Measurements from ENCODE around the gene DNER. TPM values are rescaled to one million over a fixed set of nuclear protein-coding genes. Genes with fewer than 3 reads are reported as not detected.
A peak's percentile ranks its signal among the peaks of the same experiment; 100 is the strongest.
"Not testable (repeated sequence)": the region's sequence is repeated elsewhere in the genome, so short reads cannot be mapped to it uniquely, and the experiment has no call there.

Gene DNER
- total RNA-seq, 1 experiment from 2014 or later, result 0.18 TPM

DNA sequence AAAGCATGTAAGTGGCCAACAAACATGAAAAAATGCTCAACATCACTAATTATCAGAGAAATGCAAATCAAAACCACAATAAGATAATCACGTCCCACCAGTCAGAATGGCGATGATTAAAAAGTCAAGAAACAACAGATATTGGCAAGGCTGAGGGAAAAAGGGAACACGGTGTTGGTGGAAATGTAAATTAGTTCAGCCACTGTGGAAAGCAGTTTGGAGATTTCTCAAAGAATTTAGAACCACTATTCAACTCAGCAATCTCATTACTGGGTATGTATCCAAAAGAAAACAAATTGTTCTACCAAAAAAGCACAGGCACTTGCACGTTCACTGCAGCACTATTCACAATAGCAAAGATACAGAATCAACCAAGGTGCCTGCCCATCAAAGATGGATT lies 341.0 kb downstream of the DNER start:
- H3K9me3 ChIP-seq (replicated peaks); H3K27me3 ChIP-seq; H3K4me1 ChIP-seq: not testable (repeated sequence)

DNA sequence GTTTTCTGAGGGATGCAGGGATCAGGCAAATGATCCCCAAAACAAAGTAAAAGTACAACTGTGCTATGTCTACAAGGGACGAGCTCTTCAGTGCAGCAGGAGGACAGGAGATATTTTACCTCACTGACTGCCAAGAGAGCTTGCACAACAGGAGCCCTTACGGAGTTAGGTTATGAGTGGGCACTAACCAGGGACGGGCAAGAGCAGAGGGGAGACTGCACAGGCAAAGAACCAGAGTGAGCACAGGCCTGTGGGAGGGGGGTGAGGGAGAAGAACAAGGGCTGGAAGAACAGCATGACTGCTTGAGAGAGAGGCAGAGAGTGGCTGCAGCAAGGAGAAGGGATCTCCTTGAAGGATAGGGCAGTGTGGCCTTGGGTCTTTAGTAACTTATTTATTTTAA lies 342.1 kb downstream of the DNER start:
- no peaks in the 10 kb centered on the region for H3K36me3 ChIP-seq
- no peaks in the 10 kb centered on the region for H3K27me3 ChIP-seq
- H3K9me3 ChIP-seq (replicated peaks), result 0 out of 2 replicates have a peak, but pooled peaks cover 3% of the 10 kb centered on the region
- no peak for DNase-seq
- no peak overlapping the region for H3K27ac ChIP-seq
- H3K4me1 ChIP-seq, result no peaks in the 10 kb centered on the region
- H3K4me3 ChIP-seq, result no peak overlapping the region

More for the DNA sequence above, 341.0 kb downstream of the DNER start:
- not testable (repeated sequence) for DNase-seq, H3K4me3 ChIP-seq, H3K36me3 ChIP-seq, H3K27ac ChIP-seq

DNA sequence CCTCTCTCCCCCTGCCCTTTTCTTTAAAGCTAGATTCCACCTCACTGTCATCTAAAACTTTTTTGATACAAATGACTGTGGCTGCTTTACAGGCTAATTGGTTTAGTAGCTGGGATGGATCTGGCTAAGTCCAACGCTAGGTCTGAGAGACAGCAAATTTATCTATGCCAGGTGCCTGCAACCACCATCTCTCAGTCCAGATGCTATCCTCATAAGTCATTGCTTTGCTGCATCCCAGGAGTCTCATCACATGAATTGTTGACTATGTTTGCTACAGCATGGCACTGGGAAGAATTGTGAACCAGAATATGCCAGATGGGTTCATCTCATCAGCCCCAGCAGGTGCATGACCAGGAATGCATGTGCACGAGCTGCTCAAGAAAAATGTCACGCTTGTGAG lies 343.3 kb downstream of the DNER start:
- no peak overlapping the region for H3K27ac ChIP-seq
- no peaks in the 10 kb centered on the region for H3K27me3 ChIP-seq
- no peaks in the 10 kb centered on the region for H3K4me1 ChIP-seq
- DNase-seq, result no peak
- no peak overlapping the region for H3K4me3 ChIP-seq
- no peaks in the 10 kb centered on the region for H3K36me3 ChIP-seq
- 0 out of 2 replicates have a peak, but pooled peaks cover 3% of the 10 kb centered on the region for H3K9me3 ChIP-seq (replicated peaks)

DNA sequence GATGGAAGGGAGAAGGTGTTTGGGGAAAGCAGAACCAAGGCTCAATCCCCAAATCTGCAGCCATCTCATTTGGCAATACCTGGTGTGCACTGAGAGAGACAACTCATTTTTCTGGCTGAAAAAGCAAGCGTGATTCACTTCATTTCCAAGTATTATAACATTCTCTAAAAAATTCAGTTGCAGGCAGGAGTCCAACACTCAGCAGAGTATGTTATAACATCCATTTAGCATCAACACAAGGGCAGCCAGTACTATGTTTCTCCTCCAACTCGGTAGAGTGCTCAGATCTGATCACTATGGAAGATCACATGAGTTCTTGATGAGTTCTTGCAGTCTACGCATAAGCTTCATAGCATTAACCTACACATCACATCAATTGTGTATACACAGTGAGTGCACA lies 343.8 kb downstream of the DNER start:
- H3K9me3 ChIP-seq (replicated peaks), result 0 out of 2 replicates have a peak, but pooled peaks cover 3% of the 10 kb centered on the region
- H3K4me1 ChIP-seq, result no peaks in the 10 kb centered on the region
- no peaks in the 10 kb centered on the region for H3K36me3 ChIP-seq
- no peaks in the 10 kb centered on the region for H3K27me3 ChIP-seq
- H3K4me3 ChIP-seq, result no peak overlapping the region
- no peak overlapping the region for H3K27ac ChIP-seq
- DNase-seq, result no peak

DNA sequence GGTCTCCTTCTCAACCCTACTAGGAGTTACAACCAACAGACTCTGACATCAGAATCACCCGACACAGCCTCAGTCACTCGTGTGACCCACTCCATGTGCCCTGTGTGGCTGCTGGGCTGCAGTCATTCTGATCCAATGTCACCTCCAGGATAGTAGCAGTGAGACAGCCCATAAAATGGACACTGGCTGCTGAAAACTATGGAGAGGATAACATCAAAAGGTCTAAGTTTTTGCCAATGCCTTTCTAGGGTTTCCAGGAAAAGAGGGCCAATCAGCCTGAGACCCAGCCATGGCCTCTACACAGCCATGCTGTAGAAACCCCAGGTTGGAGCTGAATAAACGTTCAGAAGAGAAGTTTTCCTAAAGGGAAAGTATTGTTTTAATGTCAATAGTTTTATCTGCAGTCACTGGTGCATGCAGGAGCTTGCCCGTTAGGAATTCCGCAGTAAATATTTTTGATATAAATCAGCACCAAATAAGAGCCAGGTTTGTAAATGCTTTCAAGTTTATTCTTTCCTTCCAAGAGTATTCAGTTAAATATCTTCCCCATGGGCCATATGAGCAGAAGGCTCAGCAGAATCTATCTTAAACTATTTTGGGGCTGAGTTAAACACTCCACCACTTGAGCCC lies 351.1 kb downstream of the DNER start:
- H3K36me3 ChIP-seq, result no peaks in the 10 kb centered on the region
- no peaks in the 10 kb centered on the region; the same call in 1 of the 2 replicates for H3K27me3 ChIP-seq
- no peaks in the 10 kb centered on the region for H3K4me1 ChIP-seq
- H3K4me3 ChIP-seq, result no peak overlapping the region
- H3K9me3 ChIP-seq (replicated peaks), result no peaks in the 10 kb centered on the region
- DNase-seq, result no peak
- H3K27ac ChIP-seq, result no peak overlapping the region

DNA sequence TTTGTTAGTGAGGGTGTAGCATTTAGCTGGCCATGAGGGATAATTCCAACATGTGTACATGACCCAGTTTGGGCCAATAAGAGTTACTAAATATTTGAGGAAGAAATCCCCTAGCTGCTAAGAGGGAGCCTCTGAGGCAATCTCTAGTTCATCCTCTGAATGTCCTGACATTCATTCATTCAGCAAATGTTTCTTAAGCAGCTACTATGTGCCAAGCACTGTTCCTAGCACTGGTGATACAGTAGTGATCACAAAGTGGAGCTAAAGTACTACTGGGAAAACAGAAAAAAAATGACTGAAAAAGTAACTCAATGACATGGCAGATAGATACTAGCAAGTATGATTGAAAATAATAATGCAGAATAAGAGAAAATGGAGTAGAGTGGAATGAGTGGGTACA lies 363.5 kb downstream of the DNER start:
- no peak overlapping the region for H3K4me3 ChIP-seq
- no peaks in the 10 kb centered on the region for H3K36me3 ChIP-seq
- H3K4me1 ChIP-seq, result no peaks in the 10 kb centered on the region
- H3K27ac ChIP-seq, result no peak overlapping the region
- no peaks in the 10 kb centered on the region for H3K27me3 ChIP-seq
- no peaks in the 10 kb centered on the region for H3K9me3 ChIP-seq (replicated peaks)
- no peak for DNase-seq

DNA sequence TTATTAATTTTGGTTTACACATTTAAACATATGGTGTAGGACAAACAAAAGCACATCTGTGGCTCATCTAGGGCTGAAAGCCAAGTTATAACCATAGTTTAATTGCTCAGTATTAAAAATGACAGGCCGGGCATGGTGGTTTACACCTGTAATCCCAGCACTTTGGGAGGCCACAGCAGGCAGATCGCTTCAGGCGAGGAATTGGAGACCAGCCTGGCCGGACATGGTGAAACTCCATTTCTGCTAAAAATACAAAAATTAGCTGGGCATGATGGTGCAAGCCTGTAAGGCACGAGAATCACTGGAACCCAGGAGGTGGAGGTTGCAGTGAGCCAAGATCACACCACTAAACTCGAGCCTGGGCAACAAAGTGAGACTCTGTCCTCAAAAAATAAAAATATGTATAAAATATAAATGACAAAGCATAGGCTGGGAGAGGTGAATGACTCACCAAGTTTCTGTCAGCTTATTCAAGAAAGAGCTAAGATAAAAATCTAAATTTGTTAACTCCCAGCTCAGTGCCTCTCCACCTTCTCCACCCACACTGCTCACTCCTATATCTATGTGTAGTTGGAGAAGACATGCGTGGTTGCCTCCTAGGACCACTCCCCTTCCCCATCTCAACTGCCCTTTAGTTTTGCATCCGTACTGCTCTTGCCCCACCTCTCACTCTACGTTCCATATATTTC lies 364.1 kb downstream of the DNER start:
- no peak for DNase-seq
- no peak overlapping the region for H3K27ac ChIP-seq
- no peaks in the 10 kb centered on the region for H3K9me3 ChIP-seq (replicated peaks)
- H3K4me1 ChIP-seq, result no peaks in the 10 kb centered on the region
- no peak overlapping the region for H3K4me3 ChIP-seq
- H3K36me3 ChIP-seq, result no peaks in the 10 kb centered on the region
- H3K27me3 ChIP-seq, result no peaks in the 10 kb centered on the region

DNA sequence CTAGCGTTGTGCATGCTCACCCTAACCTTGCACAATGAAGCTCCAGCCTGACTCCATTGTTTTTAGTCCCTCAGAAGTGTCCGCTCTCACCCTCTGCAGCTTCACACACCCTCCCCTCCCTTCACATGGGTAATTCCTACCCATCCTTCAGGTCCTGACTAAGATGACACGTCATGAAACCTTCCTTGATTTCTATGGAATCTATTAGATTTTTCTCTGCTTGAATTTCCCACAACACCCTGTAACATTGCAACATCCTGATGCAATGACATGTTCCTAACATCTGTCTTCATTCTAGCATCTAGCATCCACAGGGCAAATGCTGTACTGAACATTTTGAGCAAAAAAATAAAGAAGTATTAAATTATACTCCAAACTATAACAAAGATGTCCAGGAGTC lies 366.2 kb downstream of the DNER start:
- Histone ChIP-seq H3K27me3 (no peaks in the 10 kb centered on the region), H3K4me3 (no peak overlapping the region), H3K27ac (no peak overlapping the region), H3K4me1 (no peaks in the 10 kb centered on the region), H3K9me3 (replicated peaks) (no peaks in the 10 kb centered on the region), H3K36me3 (no peaks in the 10 kb centered on the region)
- no peak for DNase-seq

DNA sequence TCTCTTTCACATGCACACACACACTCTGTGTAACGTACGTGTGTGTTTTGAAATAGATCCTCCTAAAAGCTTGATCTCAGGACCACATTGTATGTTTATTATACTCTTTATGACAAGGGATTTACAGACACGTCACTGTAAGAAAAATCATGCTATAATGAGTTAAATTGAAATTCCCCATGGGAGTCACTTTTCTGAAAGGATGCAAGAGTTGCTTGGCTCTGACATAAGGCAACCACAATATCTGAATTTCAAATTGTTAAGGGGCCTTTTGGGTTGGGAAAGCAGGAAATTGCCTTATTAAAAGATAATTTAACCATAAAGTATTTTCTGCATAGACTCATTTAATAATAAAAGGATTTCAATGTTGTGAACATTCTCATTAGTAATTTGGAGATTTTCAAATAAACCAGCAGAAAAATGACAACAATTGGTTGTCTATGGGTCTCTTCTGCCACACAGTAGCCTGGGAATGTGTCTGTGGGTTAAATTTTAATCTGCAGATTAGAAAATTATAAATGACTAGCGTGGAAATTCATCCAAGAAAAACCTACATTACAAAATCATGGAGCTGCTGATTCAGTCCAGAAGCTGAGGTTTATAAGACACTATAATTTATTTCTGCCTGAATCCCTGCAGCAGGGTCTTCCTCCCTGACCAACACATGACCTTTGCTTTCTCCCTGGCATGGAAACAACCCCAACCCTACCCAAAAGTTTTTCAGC lies 367.4 kb downstream of the DNER start:
- Histone ChIP-seq H3K27ac (no peak overlapping the region), H3K27me3 (no peaks in the 10 kb centered on the region), H3K36me3 (no peaks in the 10 kb centered on the region), H3K9me3 (replicated peaks) (no peaks in the 10 kb centered on the region), H3K4me3 (no peak overlapping the region), H3K4me1 (no peaks in the 10 kb centered on the region)
- DNase-seq, result no peak

DNA sequence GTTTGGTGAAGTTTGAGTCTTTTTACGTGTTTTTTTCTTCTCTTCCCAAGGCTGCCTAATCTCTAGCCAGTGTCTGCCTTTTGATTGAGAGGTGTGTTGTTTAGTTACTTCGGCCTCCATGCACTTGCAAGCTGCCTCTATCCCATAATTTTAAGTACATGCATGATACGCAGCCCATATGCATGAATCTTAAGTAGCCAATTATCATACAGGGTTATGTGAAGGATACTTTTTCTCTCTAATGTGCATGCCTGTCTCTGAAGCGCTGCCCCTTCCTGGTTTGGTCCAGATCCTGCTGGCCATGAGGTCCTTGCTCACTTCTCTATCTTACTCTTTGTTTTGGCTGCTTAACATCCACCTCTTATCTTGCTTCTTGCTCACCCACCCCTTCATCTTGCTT lies 369.4 kb downstream of the DNER start:
- H3K36me3 ChIP-seq, result no peaks in the 10 kb centered on the region
- H3K27ac ChIP-seq, result no peak overlapping the region
- no peak overlapping the region for H3K4me3 ChIP-seq
- no peaks in the 10 kb centered on the region for H3K9me3 ChIP-seq (replicated peaks)
- no peaks in the 10 kb centered on the region for H3K27me3 ChIP-seq
- peaks cover 4% of the 10 kb centered on the region for H3K4me1 ChIP-seq
- DNase-seq, result no peak

DNA sequence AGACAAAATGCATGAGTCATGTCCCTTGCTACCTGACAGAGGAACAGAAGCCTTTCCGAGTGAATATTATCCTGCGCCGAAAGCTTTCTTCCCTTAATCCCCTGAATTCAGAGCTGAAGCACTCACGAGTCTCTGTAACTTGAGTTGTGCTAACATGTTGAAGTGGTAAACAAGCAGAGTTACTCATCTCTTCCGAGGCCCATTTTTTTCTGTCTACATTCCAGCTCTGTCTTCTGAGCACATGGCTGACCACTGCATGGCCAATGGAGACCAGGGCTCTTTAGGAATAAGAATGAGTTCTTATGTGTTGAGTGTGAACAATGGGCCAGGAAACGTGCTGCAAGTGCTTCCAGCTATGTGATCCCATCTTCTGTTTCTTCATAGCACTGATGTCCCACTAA lies 370.2 kb downstream of the DNER start:
- no peaks in the 10 kb centered on the region for H3K27me3 ChIP-seq
- H3K4me3 ChIP-seq, result no peak overlapping the region
- no peak overlapping the region for H3K27ac ChIP-seq
- no peaks in the 10 kb centered on the region for H3K36me3 ChIP-seq
- peaks cover 7% of the 10 kb centered on the region for H3K4me1 ChIP-seq
- no peak for DNase-seq
- no peaks in the 10 kb centered on the region for H3K9me3 ChIP-seq (replicated peaks)

DNA sequence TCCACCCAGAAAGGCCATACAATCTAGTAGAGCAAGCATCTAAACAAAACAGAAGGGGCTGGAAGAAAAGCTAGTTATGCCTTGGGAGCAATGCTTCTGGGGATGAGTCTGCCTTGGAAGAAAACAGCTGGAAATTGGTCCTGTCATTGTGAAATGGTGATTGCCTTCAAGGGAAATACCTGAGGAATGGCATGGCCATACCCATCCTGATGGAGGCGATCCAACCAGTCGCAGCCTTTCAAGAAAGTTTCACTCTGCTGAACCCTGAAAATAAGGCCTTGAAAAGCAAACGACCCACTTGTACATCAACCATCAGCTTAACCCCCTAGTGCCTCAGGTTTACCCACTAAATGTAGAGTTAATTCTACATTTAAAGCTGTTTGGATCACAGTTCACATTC lies 370.7 kb downstream of the DNER start:
- peaks cover 7% of the 10 kb centered on the region for H3K4me1 ChIP-seq

DNA sequence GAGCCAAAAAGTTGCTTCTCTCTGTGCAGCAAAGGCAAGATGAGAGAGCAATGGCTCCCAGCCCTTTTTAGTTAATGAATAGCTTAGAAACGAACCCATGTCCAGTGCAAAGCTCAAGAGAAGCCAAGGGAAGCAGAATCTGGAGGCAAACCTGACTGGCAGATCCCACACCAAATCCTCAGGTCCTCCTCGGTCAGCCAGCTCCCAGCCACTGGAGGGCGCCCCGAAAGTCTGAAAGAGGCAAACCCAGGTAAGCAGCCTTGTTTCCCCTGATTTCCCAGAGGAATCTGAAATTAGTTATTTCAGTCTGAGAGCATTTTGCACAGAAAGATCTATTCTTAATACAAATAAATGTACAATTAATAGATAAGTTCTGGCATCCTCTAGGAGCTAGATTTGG lies 372.0 kb downstream of the DNER start:
- no peaks in the 10 kb centered on the region for H3K36me3 ChIP-seq
- H3K27ac ChIP-seq, result no peak overlapping the region
- peak; percentile 17 to 41 for DNase-seq
- no peaks in the 10 kb centered on the region for H3K27me3 ChIP-seq
- H3K4me3 ChIP-seq, result no peak overlapping the region
- H3K9me3 ChIP-seq (replicated peaks), result no peaks in the 10 kb centered on the region
- H3K4me1 ChIP-seq, result peaks cover 7% of the 10 kb centered on the region

More for the DNA sequence above, 370.7 kb downstream of the DNER start:
- Histone ChIP-seq H3K27me3 (no peaks in the 10 kb centered on the region), H3K36me3 (no peaks in the 10 kb centered on the region), H3K27ac (no peak overlapping the region), H3K9me3 (replicated peaks) (no peaks in the 10 kb centered on the region), H3K4me3 (no peak overlapping the region)
- no peak for DNase-seq

DNA sequence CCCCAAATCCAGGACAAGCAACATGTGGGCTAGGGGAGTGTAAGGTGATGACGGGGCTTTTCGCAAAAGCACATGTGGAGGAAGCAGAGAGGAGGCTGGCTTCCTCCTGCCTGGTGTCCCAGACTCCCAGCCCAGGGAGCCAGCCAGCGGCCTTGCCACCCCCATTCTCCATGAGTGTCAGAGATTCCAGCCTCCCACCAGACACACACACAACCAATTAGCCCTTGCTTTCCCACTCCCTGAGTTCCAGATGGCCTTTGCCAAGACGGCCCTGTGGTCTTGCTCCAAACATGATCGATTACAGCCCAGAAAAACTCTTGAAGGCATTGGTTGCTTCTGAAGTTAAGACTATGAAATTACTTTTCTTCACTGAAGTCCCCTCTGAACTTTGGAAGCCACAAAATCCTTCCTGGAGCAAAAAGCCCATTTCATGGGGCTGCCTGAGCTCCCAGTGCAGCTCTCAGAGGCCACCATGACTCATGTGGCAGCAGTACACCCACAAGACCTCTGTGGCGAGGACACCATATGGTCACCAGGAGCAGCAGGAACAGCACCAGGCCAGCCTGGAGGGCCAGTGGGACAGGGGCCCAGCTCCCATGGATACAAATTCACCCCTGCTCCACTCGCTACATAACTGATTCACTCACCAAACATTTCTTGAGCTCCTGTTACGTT lies 374.1 kb downstream of the DNER start:
- H3K9me3 ChIP-seq (replicated peaks), result no peaks in the 10 kb centered on the region
- H3K27me3 ChIP-seq, result no peaks in the 10 kb centered on the region; the same call in 1 of the 2 replicates
- no peaks in the 10 kb centered on the region for H3K36me3 ChIP-seq
- DNase-seq, result peak; percentile 14 to 34
- no peak overlapping the region for H3K4me3 ChIP-seq
- peak overlapping the region; percentile 65 for H3K27ac ChIP-seq
- peaks cover 7% of the 10 kb centered on the region for H3K4me1 ChIP-seq

DNA sequence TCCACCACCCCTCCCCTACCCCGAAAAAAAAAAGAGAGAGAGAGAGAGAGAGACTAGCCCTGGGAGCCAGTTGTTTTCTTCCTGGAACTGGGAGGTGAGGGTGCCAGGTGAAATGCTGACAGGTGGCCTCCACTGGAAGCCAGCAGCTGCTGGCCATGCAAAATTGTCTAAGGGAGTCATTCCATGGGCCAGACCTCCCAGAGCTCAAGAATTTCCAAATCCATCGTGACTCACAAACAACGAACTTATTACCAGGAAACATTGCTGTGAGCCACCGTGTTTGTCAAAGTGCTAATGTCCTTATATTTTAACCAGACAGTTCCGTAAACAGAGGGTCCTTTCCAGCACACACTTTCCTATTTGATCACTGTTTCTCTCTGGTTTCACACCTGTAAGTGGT lies 374.7 kb downstream of the DNER start:
- H3K27ac ChIP-seq, result peak overlapping the region; percentile 65

More for the DNA sequence above, 374.7 kb downstream of the DNER start:
- DNase-seq, result peak; percentile 32 to 54
- no peaks in the 10 kb centered on the region for H3K9me3 ChIP-seq (replicated peaks)
- no peaks in the 10 kb centered on the region for H3K36me3 ChIP-seq
- no peaks in the 10 kb centered on the region; the same call in 1 of the 2 replicates for H3K27me3 ChIP-seq
- H3K4me1 ChIP-seq, result peaks cover 7% of the 10 kb centered on the region
- H3K4me3 ChIP-seq, result no peak overlapping the region
